ENCODE results near the gene CD163L1. TPM values are rescaled to one million over a fixed set of nuclear protein-coding genes. Genes with fewer than 3 reads are reported as not detected.

The CD163L1 gene
- total RNA-seq, 1 experiment from 2014 or later: 34.4 TPM

DNA sequence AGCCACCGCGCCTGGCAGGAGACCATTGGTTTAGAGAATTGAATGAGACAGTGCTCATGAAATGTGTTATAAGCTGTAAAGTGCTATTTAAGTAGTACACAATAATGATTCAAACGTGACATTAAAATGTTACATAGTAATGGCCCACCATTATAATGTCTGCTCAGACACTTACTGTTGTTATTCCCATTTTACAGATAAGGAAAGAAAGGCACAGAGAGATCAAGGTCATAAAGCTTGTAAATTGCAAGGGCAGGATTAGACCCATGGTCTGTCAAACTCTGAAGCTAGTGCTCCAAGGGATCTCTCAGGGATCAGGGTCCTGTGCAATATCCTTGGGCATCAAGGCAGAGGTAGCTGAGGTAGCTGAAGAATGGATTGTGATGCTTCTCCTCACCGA is 133.9 kb downstream of the CD163L1 start:
- Histone ChIP-seq H3K4me1 (ENCODE audit: low read length) (no peaks in the 10 kb centered on the region), H3K27ac (ENCODE audit: low read length) (no peak overlapping the region), H3K4me2 (ENCODE audit: low read depth, low read length, poor library complexity, severe bottlenecking) (no peak overlapping the region), H2AFZ (ENCODE audit: low read length) (no peak overlapping the region), H3K36me3 (ENCODE audit: insufficient read depth, low read length) (no peaks in the 10 kb centered on the region), H4K20me1 (ENCODE audit: insufficient read depth, low read depth, low read length) (no peaks in the 10 kb centered on the region), H3K27me3 (ENCODE audit: low read length) (no peaks in the 10 kb centered on the region), H3K9me3 (ENCODE audit: low read length) (no peaks in the 10 kb centered on the region), H3K4me3 (ENCODE audit: low read length) (no peak overlapping the region), H3K9ac (ENCODE audit: low read length) (no peak overlapping the region), H3K79me2 (ENCODE audit: low read length) (no peaks in the 10 kb centered on the region), H3K9me2 (replicated peaks; ENCODE audit: insufficient read depth, low read length) (no peaks in the 10 kb centered on the region)
- DNase-seq: no peak

Other genes starting within 250 kb of the CD163L1 start
- gene ACSM4, start 140.1 kb downstream of the CD163L1 start, total RNA-seq (2014; rRNA removed; shearing (Covaris generic); ENCODE audit: low replicate concordance): not detected in 2 replicates
- gene CD163, start 59.6 kb upstream of the CD163L1 start, total RNA-seq (2014; rRNA removed; shearing (Covaris generic); ENCODE audit: low replicate concordance): not detected in 2 replicates
- not detected in 2 replicates for gene APOBEC1, start 221.8 kb upstream of the CD163L1 start, total RNA-seq (2014; rRNA removed; shearing (Covaris generic); ENCODE audit: low replicate concordance)